Naive thymus-derived CD4-positive, alpha-beta T cell (primary cell): ENCODE measurements around the gene SLC1A6. TPM values are rescaled to one million over a fixed set of nuclear protein-coding genes. Genes with fewer than 3 reads are reported as not detected.
"Not testable (repeated sequence)": the region's sequence is repeated elsewhere in the genome, so short reads cannot be mapped to it uniquely, and the experiment has no call there.

Experiments
- ATAC-seq: fragments of 150-1000 bp; cut with Tn5 transposase; 2 replicates; pipeline ENCODE4 v1.10.0; 2021; ENCODE audit warnings: mild to moderate bottlenecking, moderate library complexity
- CTCF ChIA-PET: fragments of 350-600 bp; sonication (Branson Sonifier 250); formaldehyde crosslinking; loops from one replicate; lab custom pipeline; 2021; ENCODE audit warnings: antibody characterized with exemption; lab: Charles Lee
- POLR2A ChIA-PET: fragments of 350-600 bp; sonication (Branson Sonifier 250); formaldehyde crosslinking; loops from one replicate; lab custom pipeline; 2021; ENCODE audit warnings: antibody characterized with exemption, inconsistent platforms; lab: Charles Lee
- DNase-seq, 9 donors: peaks; one replicate each; pipeline versions ENCODE4 v3.0.0 to v3.0.0-alpha.2; 2020 to 2022; ENCODE audit warnings: mixed read lengths in 1 of 9
- H3K27ac ChIP-seq: one replicate; pipeline ENCODE4 v1.7.0; 2013; ENCODE audit warnings: mild to moderate bottlenecking, low read depth, low read length, moderate library complexity
- H3K27me3 ChIP-seq, 2 donors: one replicate each; pipeline ENCODE4 v1.7.0; 2013; ENCODE audit warnings: low read length in 2 of 2, mild to moderate bottlenecking in 2 of 2, moderate library complexity in 2 of 2; ENCODE audit not compliant: control insufficient read depth in 2 of 2, insufficient read depth in 2 of 2
- H3K36me3 ChIP-seq, 3 experiments: 1 replicate in 2 of 3; 2 replicates in 1 of 3; pipeline ENCODE4 v1.7.0; 2013; ENCODE audit warnings: low read length in 3 of 3, mild to moderate bottlenecking in 3 of 3, moderate library complexity in 1 of 3; ENCODE audit not compliant: insufficient read depth in 3 of 3, control insufficient read depth in 2 of 3
- H3K4me1 ChIP-seq, 2 donors: one replicate each; pipeline ENCODE4 v1.7.0; 2013; ENCODE audit warnings: low read length in 2 of 2, mild to moderate bottlenecking in 2 of 2, moderate library complexity in 1 of 2; ENCODE audit not compliant: control insufficient read depth in 2 of 2, insufficient read depth in 2 of 2
- H3K4me3 ChIP-seq: 2 replicates; pipeline ENCODE4 v1.7.0; 2013; ENCODE audit warnings: mild to moderate bottlenecking, low read length
- H3K9me3 ChIP-seq, 3 experiments: 1 replicate in 2 of 3; 2 replicates in 1 of 3; pipeline ENCODE4 v1.7.0; 2013; ENCODE audit warnings: low read length in 3 of 3; ENCODE audit not compliant: control insufficient read depth in 2 of 3
- H3K27ac Mint-ChIP-seq, 9 donors: one replicate each; pipeline ENCODE4 v1.8.0; 2020 to 2022; ENCODE audit warnings: mixed read lengths in 9 of 9, mild to moderate bottlenecking in 8 of 9, moderate library complexity in 5 of 9, inconsistent platforms in 2 of 9
- H3K27me3 Mint-ChIP-seq, 5 donors: one replicate each; pipeline ENCODE4 v1.8.0; 2021 to 2022; ENCODE audit warnings: mixed read lengths in 5 of 5, mild to moderate bottlenecking in 1 of 5
- H3K36me3 Mint-ChIP-seq, 5 donors: one replicate each; pipeline ENCODE4 v1.8.0; 2020 to 2022; ENCODE audit warnings: mixed read lengths in 5 of 5, mild to moderate bottlenecking in 3 of 5, inconsistent platforms in 1 of 5
- H3K4me1 Mint-ChIP-seq, 7 donors: one replicate each; pipeline ENCODE4 v1.8.0; 2020 to 2022; ENCODE audit warnings: mixed read lengths in 7 of 7, mild to moderate bottlenecking in 3 of 7, inconsistent platforms in 1 of 7
- H3K4me3 Mint-ChIP-seq, 10 donors: one replicate each; pipeline ENCODE4 v1.8.0; 2020 to 2022; ENCODE audit warnings: mild to moderate bottlenecking in 10 of 10, mixed read lengths in 10 of 10, moderate library complexity in 6 of 10, inconsistent platforms in 2 of 10
- H3K9me3 Mint-ChIP-seq, 11 donors: one replicate each; pipeline ENCODE4 v1.8.0; 2020 to 2022; ENCODE audit warnings: mixed read lengths in 11 of 11, mild to moderate bottlenecking in 4 of 11, inconsistent platforms in 1 of 11, moderate library complexity in 1 of 11
- intact Hi-C, 2 donors: fragments of 100-400 bp; cut with micrococcal nuclease; formaldehyde crosslinking; loops; one replicate each; pipeline ENCODE4 v1.15.1; 2023
- polyA plus RNA-seq, 2 donors: library from polyadenylated mRNA; unstranded; fragments of 300-500 nt; fragmentation: Illumina TruSeq; gene quantifications; one replicate each; pipeline ENCODE4 v1.2.3, GENCODE V29; 2021
- total RNA-seq, 6 experiments: library from RNA in 5 of 6; stranded (reverse) in 5 of 6; gene quantifications; 1 replicate in 5 of 6; 2 replicates in 1 of 6; pipeline ENCODE4 v1.2.3 and lab custom pipeline; 2021 to 2026

SLC1A6 gene
- total and polyA plus RNA-seq, 7 experiments from 2014 or later: not detected

- no peak overlapping the region for H3K27ac Mint-ChIP-seq
- no peak overlapping the region for H3K4me3 Mint-ChIP-seq
- peaks cover 0 to 20% (median 7%) of the 10 kb centered on the region in 5 donors for H3K27me3 Mint-ChIP-seq
- H3K9me3 Mint-ChIP-seq: peaks cover 0 to 10% (median 0%) of the 10 kb centered on the region in 11 donors
- no peak overlapping the region for H3K4me3 ChIP-seq
- intact Hi-C loops: no loop called here
- H3K4me1 Mint-ChIP-seq: peaks cover 0 to under 1% (median 0%) of the 10 kb centered on the region in 7 donors
- ChIA-PET CTCF (no interaction called here), POLR2A (no interaction called here)
- no peak for DNase-seq
- H3K27ac ChIP-seq: no peak overlapping the region
- no peaks in the 10 kb centered on the region for H3K27me3 ChIP-seq
- no peaks in the 10 kb centered on the region for H3K36me3 Mint-ChIP-seq
- ATAC-seq: no peak
- H3K9me3 ChIP-seq: no peaks in the 10 kb centered on the region
- no peaks in the 10 kb centered on the region for H3K36me3 ChIP-seq
- H3K4me1 ChIP-seq: no peaks in the 10 kb centered on the region
Observed at GRCh38 chr19:14949876-14950275, 29.8 kb downstream of the SLC1A6 start.

- H3K4me1 Mint-ChIP-seq, H3K4me3 Mint-ChIP-seq, H3K36me3 Mint-ChIP-seq, POLR2A ChIA-PET, H3K27ac ChIP-seq, H3K4me1 ChIP-seq, H3K36me3 ChIP-seq, intact Hi-C loops, H3K27me3 ChIP-seq, H3K4me3 ChIP-seq, H3K27ac Mint-ChIP-seq, CTCF ChIA-PET, ATAC-seq, H3K9me3 Mint-ChIP-seq, DNase-seq, H3K9me3 ChIP-seq: not testable (repeated sequence)
- peaks cover 0 to 16% (median 7%) of the 10 kb centered on the region in 5 donors for H3K27me3 Mint-ChIP-seq
Observed at GRCh38 chr19:14949413-14949812, 30.3 kb downstream of the SLC1A6 start.

DNA sequence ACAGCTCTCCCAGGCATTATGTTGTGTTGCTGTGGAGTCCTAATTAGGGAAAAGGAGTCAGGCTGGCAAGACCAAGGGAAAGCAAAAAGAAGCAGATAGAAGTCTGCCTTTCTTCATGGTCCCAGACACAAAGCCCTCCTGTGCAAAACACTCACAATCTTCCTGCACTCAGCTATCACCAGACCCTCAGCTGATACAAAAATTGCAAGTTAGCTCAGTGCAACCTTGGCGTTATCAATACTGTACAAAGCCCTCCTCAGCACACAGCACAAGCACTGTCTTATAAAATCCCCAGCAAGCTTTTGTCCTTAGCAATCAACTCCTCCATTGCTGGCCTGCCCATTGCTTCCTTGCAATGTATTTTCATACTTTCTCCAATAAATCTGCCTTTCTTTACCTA, 35.2 kb downstream of the SLC1A6 start:
- CTCF ChIA-PET: no interaction called here
- no peaks in the 10 kb centered on the region for H3K4me1 ChIP-seq
- ATAC-seq (no peak), DNase-seq (no peak)
- no peak overlapping the region for H3K27ac ChIP-seq
- H3K27ac Mint-ChIP-seq: peak overlapping the region in 1 of 9 donors; percentile 1
- no peaks in the 10 kb centered on the region for H3K36me3 ChIP-seq
- H3K4me3 ChIP-seq: no peak overlapping the region
- intact Hi-C loops: no loop called here
- no peak overlapping the region for H3K4me3 Mint-ChIP-seq
- H3K27me3 Mint-ChIP-seq: peaks cover 0 to 8% (median 0%) of the 10 kb centered on the region in 5 donors
- no peaks in the 10 kb centered on the region for H3K9me3 Mint-ChIP-seq
- H3K36me3 Mint-ChIP-seq: no peaks in the 10 kb centered on the region
- H3K27me3 ChIP-seq: no peaks in the 10 kb centered on the region
- POLR2A ChIA-PET: no interaction called here
- no peaks in the 10 kb centered on the region for H3K9me3 ChIP-seq
- peaks cover 0 to 17% (median 11%) of the 10 kb centered on the region in 7 donors for H3K4me1 Mint-ChIP-seq

DNA sequence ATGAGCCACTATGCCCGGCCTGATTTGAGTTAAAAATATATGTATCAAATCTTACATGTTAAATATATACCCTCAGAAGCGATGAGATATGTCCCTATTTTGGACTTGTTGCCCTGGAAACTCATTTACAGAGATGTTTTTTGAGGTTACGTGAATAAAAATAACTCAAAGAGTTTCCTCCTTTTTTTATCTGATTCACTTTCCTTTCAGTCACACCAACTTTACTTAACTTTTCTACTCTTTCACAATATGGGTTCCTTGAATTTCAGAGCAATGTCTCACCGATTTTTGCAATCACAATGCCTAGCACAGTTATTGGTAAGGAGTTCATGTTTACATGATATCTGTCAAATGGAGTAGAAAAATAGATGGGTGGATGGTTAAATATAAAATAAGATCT, 36.1 kb downstream of the SLC1A6 start:
- H3K27me3 Mint-ChIP-seq: peaks cover 0 to 8% (median 0%) of the 10 kb centered on the region in 5 donors
- peak overlapping the region in 6 of 9 donors; percentile 3 to 75 (median 13) for H3K27ac Mint-ChIP-seq
- peak overlapping the region in 6 of 10 donors; percentile 5 to 67 (median 12) for H3K4me3 Mint-ChIP-seq
- intact Hi-C loops: no loop called here
- no peaks in the 10 kb centered on the region for H3K36me3 Mint-ChIP-seq
- ATAC-seq (peak; percentile 65), DNase-seq (peak in 2 of 9 donors; percentile 2 to 20)
- no peak overlapping the region for H3K27ac ChIP-seq
- no peaks in the 10 kb centered on the region for H3K4me1 ChIP-seq
- H3K36me3 ChIP-seq: no peaks in the 10 kb centered on the region
- peaks cover 0 to 17% (median 11%) of the 10 kb centered on the region in 7 donors for H3K4me1 Mint-ChIP-seq
- H3K9me3 Mint-ChIP-seq: no peaks in the 10 kb centered on the region
- POLR2A ChIA-PET: no interaction called here
- H3K9me3 ChIP-seq: no peaks in the 10 kb centered on the region
- no peaks in the 10 kb centered on the region for H3K27me3 ChIP-seq
- H3K4me3 ChIP-seq: no peak overlapping the region
- CTCF ChIA-PET: no interaction called here

- H3K4me3 Mint-ChIP-seq: no peak within 1 kb of the TSS
- DNase-seq: no peak
- H3K9me3 Mint-ChIP-seq: no peaks in the 10 kb centered on the region
- intact Hi-C loops: no loop called here
- H3K27ac ChIP-seq: no peak within 1 kb of the TSS
- peaks cover 0 to 12% (median 6%) of the 10 kb centered on the region in 5 donors for H3K27me3 Mint-ChIP-seq
- H3K4me1 Mint-ChIP-seq: peaks cover 0 to 17% (median 11%) of the 10 kb centered on the region in 7 donors
- no peaks in the 10 kb centered on the region for H3K36me3 Mint-ChIP-seq
- H3K4me1 ChIP-seq: no peaks in the 10 kb centered on the region
- POLR2A ChIA-PET: no interaction called here
- H3K36me3 ChIP-seq: no peaks in the 10 kb centered on the region
- peak within 1 kb of the TSS in 1 of 9 donors; percentile 21 for H3K27ac Mint-ChIP-seq
- no peaks in the 10 kb centered on the region for H3K9me3 ChIP-seq
- H3K4me3 ChIP-seq: no peak within 1 kb of the TSS
- CTCF ChIA-PET: no interaction called here
- no peaks in the 10 kb centered on the region for H3K27me3 ChIP-seq
- ATAC-seq: no peak
Observed at GRCh38 chr19:14941189-14941588, 38.5 kb downstream of the SLC1A6 start, which contains the start of gene OR7C2. OR7C2 (plus strand) TSS chr19:14941489; CDS start chr19:14941489, 0 bp downstream.

DNA sequence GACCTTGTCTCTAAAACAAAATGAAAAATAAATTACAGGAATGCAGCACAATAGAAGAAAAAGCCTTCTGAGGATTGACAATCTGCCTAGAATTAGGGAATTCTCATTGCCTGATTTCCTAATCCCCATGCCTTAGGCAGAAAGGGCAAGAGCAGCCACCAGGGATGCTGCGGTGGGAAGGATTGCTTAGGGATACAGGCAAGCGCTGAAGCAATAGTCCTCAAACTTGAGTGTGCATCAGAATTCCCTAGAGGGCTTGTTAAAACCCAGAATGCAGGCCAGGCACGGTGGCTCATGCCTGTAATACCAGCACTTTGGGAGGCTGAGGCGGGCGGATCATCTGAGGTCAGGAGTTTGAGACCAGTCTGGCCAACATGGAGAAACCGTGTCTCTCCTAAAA, 39.4 kb downstream of the SLC1A6 start:
- Histone ChIP-seq H3K9me3 (no peaks in the 10 kb centered on the region), H3K27ac (no peak overlapping the region), H3K4me3 (no peak overlapping the region), H3K27me3 (no peaks in the 10 kb centered on the region), H3K36me3 (no peaks in the 10 kb centered on the region), H3K4me1 (no peaks in the 10 kb centered on the region)
- no peak overlapping the region for H3K4me3 Mint-ChIP-seq
- H3K27me3 Mint-ChIP-seq: peaks cover 0 to 15% (median 8%) of the 10 kb centered on the region in 5 donors
- ATAC-seq (no peak), DNase-seq (no peak)
- H3K9me3 Mint-ChIP-seq: no peaks in the 10 kb centered on the region
- H3K27ac Mint-ChIP-seq: no peak overlapping the region
- intact Hi-C loops: no loop called here
- ChIA-PET POLR2A (no interaction called here), CTCF (no interaction called here)
- peaks cover 0 to 17% (median 11%) of the 10 kb centered on the region in 7 donors for H3K4me1 Mint-ChIP-seq
- no peaks in the 10 kb centered on the region for H3K36me3 Mint-ChIP-seq

- Mint-ChIP-seq H3K4me1 (no peaks in the 10 kb centered on the region), H3K27me3 (peaks cover 6 to 48% (median 31%) of the 10 kb centered on the region in 5 donors), H3K36me3 (peaks cover 0 to 5% (median 4%) of the 10 kb centered on the region in 5 donors), H3K27ac (no peak overlapping the region), H3K9me3 (peaks cover 0 to 12% (median 2%) of the 10 kb centered on the region in 11 donors), H3K4me3 (no peak overlapping the region)
- Histone ChIP-seq H3K36me3 (no peaks in the 10 kb centered on the region), H3K4me3 (no peak overlapping the region), H3K27ac (no peak overlapping the region), H3K9me3 (no peaks in the 10 kb centered on the region), H3K4me1 (no peaks in the 10 kb centered on the region), H3K27me3 (no peaks in the 10 kb centered on the region)
- POLR2A ChIA-PET: no interaction called here
- intact Hi-C loops: no loop called here
- CTCF ChIA-PET: no interaction called here
- DNase-seq (no peak), ATAC-seq (no peak)
Observed at GRCh38 chr19:14933506-14933905, 46.2 kb downstream of the SLC1A6 start.
